ENCODE results near the gene MYO5A.

- TF ChIP-seq CTCF (IDR thresholded peaks at IDR 0.05) (no peak), EZH2 (IDR thresholded peaks at IDR 0.05; ENCODE audit: borderline replicate concordance, insufficient read depth, low read depth, low read length, poor library complexity, severe bottlenecking) (no peak)
These were observed 184.1 kb downstream of the MYO5A start for GRCh38 chr15:52344592-52344991.

Data from B cell (primary cell).